Activated CD8-positive, alpha-beta memory T cell treated with anti-CD3 and anti-CD28 coated beads, Interleukin-2, amount 50 U/mL, for 1 hour (primary cell): ENCODE results near the gene CYP19A1.

Experiments used
- DNase-seq: peaks from one replicate; pipeline ENCODE4 v3.0.0-alpha.2; 2020; ENCODE audit errors: extremely low read depth

The CYP19A1 gene

GRCh38 chr15:51338496-51338895 lies at the start of gene CYP19A1:
Gene CYP19A1, minus strand, starts transcription at chr15:51338596. Its CDS starts 95,684 bp downstream, at chr15:51242912.
- DNase-seq = no peak

GRCh38 chr15:51387699-51388041 lies 49.3 kb upstream of the CYP19A1 start:
- no peak for DNase-seq

- no peak for DNase-seq
These were observed 48.7 kb upstream of the CYP19A1 start for GRCh38 chr15:51386960-51387698.

GRCh38 chr15:51386486-51386885 lies 48.1 kb upstream of the CYP19A1 start:
- DNase-seq = no peak

GRCh38 chr15:51386029-51386428 lies 47.6 kb upstream of the CYP19A1 start:
- DNase-seq = no peak

- no peak for DNase-seq
These were observed 44.4 kb upstream of the CYP19A1 start for GRCh38 chr15:51382787-51383186.

- DNase-seq = no peak
These were observed 42.8 kb upstream of the CYP19A1 start for GRCh38 chr15:51380999-51381806.

GRCh38 chr15:51379390-51379789 lies 41.0 kb upstream of the CYP19A1 start:
- no peak for DNase-seq

GRCh38 chr15:51378406-51378805 lies 40.0 kb upstream of the CYP19A1 start:
- no peak for DNase-seq

- DNase-seq = no peak
These were observed 38.8 kb upstream of the CYP19A1 start for GRCh38 chr15:51377038-51377786.

GRCh38 chr15:51375966-51376640 lies 37.7 kb upstream of the CYP19A1 start:
- DNase-seq = no peak

GRCh38 chr15:51374131-51374530 lies 35.7 kb upstream of the CYP19A1 start:
- no peak for DNase-seq

- no peak for DNase-seq
These were observed 32.9 kb upstream of the CYP19A1 start for GRCh38 chr15:51371266-51371665.

GRCh38 chr15:51369451-51369761 lies 31.0 kb upstream of the CYP19A1 start:
- no peak for DNase-seq

GRCh38 chr15:51368751-51369450 lies 30.5 kb upstream of the CYP19A1 start:
- no peak for DNase-seq

- no peak for DNase-seq
These were observed 29.9 kb upstream of the CYP19A1 start for GRCh38 chr15:51368307-51368706.

GRCh38 chr15:51367322-51367976 lies 29.1 kb upstream of the CYP19A1 start:
- no peak for DNase-seq

- DNase-seq = no peak
These were observed 28.5 kb upstream of the CYP19A1 start for GRCh38 chr15:51366920-51367319.

GRCh38 chr15:51366071-51366470 lies 27.7 kb upstream of the CYP19A1 start:
- DNase-seq = no peak

- DNase-seq = no peak
These were observed 27.0 kb upstream of the CYP19A1 start for GRCh38 chr15:51365417-51365816.

GRCh38 chr15:51363383-51363782 lies 25.0 kb upstream of the CYP19A1 start:
- no peak for DNase-seq
